ENCODE results near the gene ARHGAP25. TPM values are rescaled to one million over a fixed set of nuclear protein-coding genes. Genes with fewer than 3 reads are reported as not detected.

ARHGAP25 gene
- total RNA-seq, 1 donor from 2014 or later: 4.6 TPM

DNA sequence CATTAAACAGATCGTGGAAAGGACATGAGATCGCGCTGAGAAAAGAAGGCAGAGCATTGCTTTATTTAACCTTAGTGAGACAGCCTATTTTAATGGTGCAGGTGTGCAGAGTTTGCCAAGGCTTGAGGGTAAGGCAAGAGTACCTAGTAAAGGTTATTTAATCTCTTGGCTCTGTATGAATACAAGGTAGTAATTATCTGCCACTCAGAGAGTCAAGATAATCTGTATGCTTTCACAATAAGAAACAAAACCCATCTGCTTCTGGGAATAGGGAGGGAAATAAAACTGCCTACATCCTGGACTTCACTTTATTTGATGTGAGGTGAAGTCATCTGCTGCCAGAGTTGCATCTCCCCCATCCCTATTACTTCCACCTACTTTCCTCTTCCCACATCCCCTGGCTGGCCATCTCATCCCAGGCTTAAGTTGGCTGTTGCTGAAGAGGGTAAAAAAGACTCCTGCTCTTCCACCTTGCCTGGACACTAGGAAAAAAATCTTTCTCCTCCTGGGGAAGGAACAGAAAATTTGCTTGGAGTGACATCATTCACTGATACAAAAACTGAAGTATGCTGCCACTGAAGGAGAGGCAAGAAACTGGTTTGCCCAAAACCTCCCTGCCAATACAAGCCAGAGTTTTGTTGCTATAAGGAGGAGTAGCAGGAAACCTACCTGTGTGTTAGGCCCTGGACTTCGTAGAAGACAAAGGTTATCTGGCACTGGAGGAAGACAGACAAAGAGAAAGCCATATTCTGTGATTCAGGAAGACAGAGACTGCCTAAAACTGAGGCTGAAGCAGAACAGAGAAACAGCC is 35.8 kb upstream of the ARHGAP25 start:
- Mint-ChIP-seq H3K27ac (ENCODE audit: unreplicated experiment) (no peak overlapping the region), H3K4me1 (ENCODE audit: unreplicated experiment) (no peaks in the 10 kb centered on the region), H3K4me3 (ENCODE audit: unreplicated experiment) (no peak overlapping the region), H3K36me3 (ENCODE audit: low read depth, unreplicated experiment) (no peaks in the 10 kb centered on the region), H3K9me3 (ENCODE audit: unreplicated experiment) (no peaks in the 10 kb centered on the region), H3K27me3 (ENCODE audit: unreplicated experiment) (no peaks in the 10 kb centered on the region)
- DNase-seq (ENCODE audit: low spot score): no peak
- TF ChIP-seq, protein P1, sequence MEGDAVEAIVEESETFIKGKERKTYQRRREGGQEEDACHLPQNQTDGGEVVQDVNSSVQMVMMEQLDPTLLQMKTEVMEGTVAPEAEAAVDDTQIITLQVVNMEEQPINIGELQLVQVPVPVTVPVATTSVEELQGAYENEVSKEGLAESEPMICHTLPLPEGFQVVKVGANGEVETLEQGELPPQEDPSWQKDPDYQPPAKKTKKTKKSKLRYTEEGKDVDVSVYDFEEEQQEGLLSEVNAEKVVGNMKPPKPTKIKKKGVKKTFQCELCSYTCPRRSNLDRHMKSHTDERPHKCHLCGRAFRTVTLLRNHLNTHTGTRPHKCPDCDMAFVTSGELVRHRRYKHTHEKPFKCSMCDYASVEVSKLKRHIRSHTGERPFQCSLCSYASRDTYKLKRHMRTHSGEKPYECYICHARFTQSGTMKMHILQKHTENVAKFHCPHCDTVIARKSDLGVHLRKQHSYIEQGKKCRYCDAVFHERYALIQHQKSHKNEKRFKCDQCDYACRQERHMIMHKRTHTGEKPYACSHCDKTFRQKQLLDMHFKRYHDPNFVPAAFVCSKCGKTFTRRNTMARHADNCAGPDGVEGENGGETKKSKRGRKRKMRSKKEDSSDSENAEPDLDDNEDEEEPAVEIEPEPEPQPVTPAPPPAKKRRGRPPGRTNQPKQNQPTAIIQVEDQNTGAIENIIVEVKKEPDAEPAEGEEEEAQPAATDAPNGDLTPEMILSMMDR (IDR thresholded peaks at IDR 0.05; ENCODE audit: unreplicated experiment): no peak

DNA sequence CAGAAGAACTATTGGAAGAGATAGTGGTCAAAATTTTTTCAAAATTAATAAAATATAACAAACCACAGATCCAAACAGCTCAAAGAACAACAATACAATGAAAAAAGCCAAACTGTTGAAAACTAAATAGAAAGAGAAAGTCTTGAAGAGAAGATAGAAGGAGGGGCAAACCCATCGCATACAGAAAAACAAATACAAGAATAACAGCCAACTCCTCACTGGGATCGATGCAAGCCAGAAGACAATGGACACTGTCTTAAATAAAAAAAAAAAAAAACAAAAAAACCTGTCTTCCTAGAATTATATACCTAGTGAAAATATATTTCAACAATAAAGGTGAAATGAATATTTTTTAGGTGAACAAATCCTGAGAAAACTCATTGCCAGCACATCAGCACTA is 34.1 kb upstream of the ARHGAP25 start:
- no peak for DNase-seq (ENCODE audit: low spot score)
- Mint-ChIP-seq H3K9me3 (ENCODE audit: unreplicated experiment) (no peaks in the 10 kb centered on the region), H3K4me1 (ENCODE audit: unreplicated experiment) (no peaks in the 10 kb centered on the region), H3K27ac (ENCODE audit: unreplicated experiment) (no peak overlapping the region), H3K36me3 (ENCODE audit: low read depth, unreplicated experiment) (no peaks in the 10 kb centered on the region), H3K27me3 (ENCODE audit: unreplicated experiment) (no peaks in the 10 kb centered on the region), H3K4me3 (ENCODE audit: unreplicated experiment) (no peak overlapping the region)
- TF ChIP-seq, protein P1 (IDR thresholded peaks at IDR 0.05; ENCODE audit: unreplicated experiment): no peak

DNA sequence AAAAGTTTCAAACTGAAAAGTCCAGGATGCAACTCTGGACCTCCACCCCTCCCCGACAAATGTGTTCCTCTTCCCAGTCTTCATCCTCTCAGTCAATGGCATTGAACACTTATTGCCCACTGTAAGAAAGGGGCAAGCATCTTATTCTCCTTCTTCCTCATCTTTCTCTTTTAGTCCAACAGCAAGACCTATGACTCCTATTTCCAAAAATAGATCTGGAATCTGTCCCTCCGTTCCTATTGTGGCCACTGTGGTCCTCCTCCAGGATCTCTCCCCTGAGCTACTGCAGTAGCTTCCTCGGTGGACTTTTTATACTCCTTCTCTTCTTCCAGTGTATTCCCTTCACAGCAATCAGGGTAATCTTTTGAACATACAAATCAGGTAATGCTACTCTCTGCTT is 28.0 kb upstream of the ARHGAP25 start:
- no peaks in the 10 kb centered on the region for H3K9me3 Mint-ChIP-seq (ENCODE audit: unreplicated experiment)
- no peak overlapping the region for H3K27ac Mint-ChIP-seq (ENCODE audit: unreplicated experiment)
- no peaks in the 10 kb centered on the region for H3K36me3 Mint-ChIP-seq (ENCODE audit: low read depth, unreplicated experiment)
- H3K4me3 Mint-ChIP-seq (ENCODE audit: unreplicated experiment): no peak overlapping the region
- DNase-seq (ENCODE audit: low spot score): no peak
- H3K4me1 Mint-ChIP-seq (ENCODE audit: unreplicated experiment): peaks cover 5% of the 10 kb centered on the region
- TF ChIP-seq, protein P1 (IDR thresholded peaks at IDR 0.05; ENCODE audit: unreplicated experiment): no peak
- no peaks in the 10 kb centered on the region for H3K27me3 Mint-ChIP-seq (ENCODE audit: unreplicated experiment)

DNA sequence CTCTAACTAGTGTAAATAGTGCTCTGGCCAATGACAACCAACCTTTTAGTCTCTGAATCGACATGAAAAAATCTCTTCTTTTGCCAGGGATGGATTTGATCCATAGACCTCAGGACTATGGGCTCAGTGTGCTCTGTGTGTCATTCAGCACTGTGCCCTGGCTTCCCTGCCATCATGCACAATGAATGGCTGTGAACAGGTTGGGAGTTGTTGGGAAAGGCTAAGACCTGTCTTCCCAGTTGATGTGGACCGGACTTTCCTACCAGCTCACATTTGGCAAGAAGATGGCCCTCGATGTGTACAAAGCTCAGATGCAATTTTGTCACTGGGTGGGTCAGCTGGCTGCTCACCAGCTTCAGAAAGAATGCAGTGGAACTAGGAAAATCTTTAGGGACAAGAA is 26.0 kb upstream of the ARHGAP25 start:
- TF ChIP-seq, protein P1 (IDR thresholded peaks at IDR 0.05; ENCODE audit: unreplicated experiment): no peak
- no peaks in the 10 kb centered on the region for H3K27me3 Mint-ChIP-seq (ENCODE audit: unreplicated experiment)
- H3K9me3 Mint-ChIP-seq (ENCODE audit: unreplicated experiment): no peaks in the 10 kb centered on the region
- H3K27ac Mint-ChIP-seq (ENCODE audit: unreplicated experiment): no peak overlapping the region
- H3K4me1 Mint-ChIP-seq (ENCODE audit: unreplicated experiment): peaks cover 5% of the 10 kb centered on the region
- no peaks in the 10 kb centered on the region for H3K36me3 Mint-ChIP-seq (ENCODE audit: low read depth, unreplicated experiment)
- DNase-seq (ENCODE audit: low spot score): no peak
- no peak overlapping the region for H3K4me3 Mint-ChIP-seq (ENCODE audit: unreplicated experiment)

DNA sequence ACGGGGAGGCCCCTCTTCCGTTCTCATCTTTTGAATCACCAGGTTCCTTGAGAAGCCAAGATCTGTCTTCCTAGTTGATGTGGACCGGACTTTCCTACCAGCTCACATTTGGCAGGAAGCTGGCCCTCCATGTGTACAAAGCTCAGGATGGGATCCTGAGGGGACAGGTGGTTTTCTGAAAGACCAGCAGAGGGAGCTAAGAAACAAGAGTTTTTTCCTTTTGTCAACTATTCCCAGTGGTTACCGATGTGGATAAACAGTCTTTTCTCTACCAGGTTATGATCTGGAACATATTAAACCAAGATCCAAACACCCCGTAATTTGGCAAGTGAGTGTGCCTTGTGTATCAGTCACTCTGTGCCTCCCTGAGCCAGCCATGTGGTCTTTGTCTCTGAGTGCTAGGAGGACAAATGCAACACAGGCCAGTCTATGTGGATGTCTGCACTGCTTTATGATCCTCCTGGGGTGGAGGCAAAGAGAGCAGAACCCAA is 25.1 kb upstream of the ARHGAP25 start:
- Mint-ChIP-seq H3K4me1 (ENCODE audit: unreplicated experiment) (peaks cover 5% of the 10 kb centered on the region), H3K27me3 (ENCODE audit: unreplicated experiment) (no peaks in the 10 kb centered on the region), H3K27ac (ENCODE audit: unreplicated experiment) (no peak overlapping the region), H3K36me3 (ENCODE audit: low read depth, unreplicated experiment) (no peaks in the 10 kb centered on the region), H3K9me3 (ENCODE audit: unreplicated experiment) (no peaks in the 10 kb centered on the region), H3K4me3 (ENCODE audit: unreplicated experiment) (no peak overlapping the region)
- TF ChIP-seq, protein P1 (IDR thresholded peaks at IDR 0.05; ENCODE audit: unreplicated experiment): peak; percentile 72
- DNase-seq (ENCODE audit: low spot score): peak; percentile 19
